ENCODE results near the gene CPXM2.

GRCh38 chr10:123797813-123798212 is 93.8 kb downstream of the CPXM2 start:
- TF ChIP-seq EZH2 (IDR thresholded peaks at IDR 0.05; ENCODE audit: borderline replicate concordance, insufficient read depth, low read depth, low read length, poor library complexity, severe bottlenecking), result no peak
- TF ChIP-seq, protein P1, sequence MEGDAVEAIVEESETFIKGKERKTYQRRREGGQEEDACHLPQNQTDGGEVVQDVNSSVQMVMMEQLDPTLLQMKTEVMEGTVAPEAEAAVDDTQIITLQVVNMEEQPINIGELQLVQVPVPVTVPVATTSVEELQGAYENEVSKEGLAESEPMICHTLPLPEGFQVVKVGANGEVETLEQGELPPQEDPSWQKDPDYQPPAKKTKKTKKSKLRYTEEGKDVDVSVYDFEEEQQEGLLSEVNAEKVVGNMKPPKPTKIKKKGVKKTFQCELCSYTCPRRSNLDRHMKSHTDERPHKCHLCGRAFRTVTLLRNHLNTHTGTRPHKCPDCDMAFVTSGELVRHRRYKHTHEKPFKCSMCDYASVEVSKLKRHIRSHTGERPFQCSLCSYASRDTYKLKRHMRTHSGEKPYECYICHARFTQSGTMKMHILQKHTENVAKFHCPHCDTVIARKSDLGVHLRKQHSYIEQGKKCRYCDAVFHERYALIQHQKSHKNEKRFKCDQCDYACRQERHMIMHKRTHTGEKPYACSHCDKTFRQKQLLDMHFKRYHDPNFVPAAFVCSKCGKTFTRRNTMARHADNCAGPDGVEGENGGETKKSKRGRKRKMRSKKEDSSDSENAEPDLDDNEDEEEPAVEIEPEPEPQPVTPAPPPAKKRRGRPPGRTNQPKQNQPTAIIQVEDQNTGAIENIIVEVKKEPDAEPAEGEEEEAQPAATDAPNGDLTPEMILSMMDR (IDR thresholded peaks at IDR 0.05), result no peak
